ENCODE results near the gene CCR6.

DNA sequence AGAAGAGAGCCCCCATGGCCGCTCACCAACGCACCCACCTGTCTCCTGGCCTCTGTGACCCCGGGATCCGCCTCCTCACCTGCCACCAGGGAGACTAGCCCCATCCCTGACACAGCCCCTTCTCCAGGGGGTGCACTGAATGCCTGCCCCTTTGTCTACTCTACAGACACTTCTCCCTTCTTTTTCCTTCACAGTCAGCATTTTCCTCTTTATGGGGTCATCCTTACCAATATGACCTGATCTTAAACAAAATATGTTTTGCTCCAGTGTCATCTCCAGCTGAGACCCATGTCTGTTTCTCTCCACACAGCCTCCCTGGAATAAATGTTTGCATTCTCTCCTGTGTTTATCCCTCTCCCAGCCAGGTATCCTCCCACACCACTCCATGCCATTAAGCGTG lies 14.6 kb upstream of the CCR6 start:
- TF ChIP-seq, protein P1, sequence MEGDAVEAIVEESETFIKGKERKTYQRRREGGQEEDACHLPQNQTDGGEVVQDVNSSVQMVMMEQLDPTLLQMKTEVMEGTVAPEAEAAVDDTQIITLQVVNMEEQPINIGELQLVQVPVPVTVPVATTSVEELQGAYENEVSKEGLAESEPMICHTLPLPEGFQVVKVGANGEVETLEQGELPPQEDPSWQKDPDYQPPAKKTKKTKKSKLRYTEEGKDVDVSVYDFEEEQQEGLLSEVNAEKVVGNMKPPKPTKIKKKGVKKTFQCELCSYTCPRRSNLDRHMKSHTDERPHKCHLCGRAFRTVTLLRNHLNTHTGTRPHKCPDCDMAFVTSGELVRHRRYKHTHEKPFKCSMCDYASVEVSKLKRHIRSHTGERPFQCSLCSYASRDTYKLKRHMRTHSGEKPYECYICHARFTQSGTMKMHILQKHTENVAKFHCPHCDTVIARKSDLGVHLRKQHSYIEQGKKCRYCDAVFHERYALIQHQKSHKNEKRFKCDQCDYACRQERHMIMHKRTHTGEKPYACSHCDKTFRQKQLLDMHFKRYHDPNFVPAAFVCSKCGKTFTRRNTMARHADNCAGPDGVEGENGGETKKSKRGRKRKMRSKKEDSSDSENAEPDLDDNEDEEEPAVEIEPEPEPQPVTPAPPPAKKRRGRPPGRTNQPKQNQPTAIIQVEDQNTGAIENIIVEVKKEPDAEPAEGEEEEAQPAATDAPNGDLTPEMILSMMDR (IDR thresholded peaks at IDR 0.05), result no peak
- no peak for TF ChIP-seq EP300 (IDR thresholded peaks at IDR 0.05)

Measured in sigmoid colon (tissue), 4 donors.